LNCaP clone FGC (cell line): ENCODE data around the gene GAN.

Experiments used
- DNase-seq: peaks from one replicate; pipeline ENCODE4 v3.0.0-alpha.2; 2011; ENCODE audit warnings: low read depth
- H3K4me3 ChIP-seq: 2 replicates; pipeline ENCODE4 v1.5.1; 2011; ENCODE audit warnings: mild to moderate bottlenecking, low read depth, low read length, control low read depth
- TF ChIP-seq, protein P1 (sequence below): IDR thresholded peaks from 2 replicates; pipeline ENCODE4 v1.5.1; 2012; ENCODE audit warnings: mild to moderate bottlenecking; ENCODE audit not compliant: control insufficient read depth, insufficient read depth; ENCODE audit errors: extremely low read depth

The GAN gene

GRCh38 chr16:81275064-81275532 lies 39.7 kb upstream of the GAN start:
- DNase-seq = no peak
- TF ChIP-seq, protein P1, sequence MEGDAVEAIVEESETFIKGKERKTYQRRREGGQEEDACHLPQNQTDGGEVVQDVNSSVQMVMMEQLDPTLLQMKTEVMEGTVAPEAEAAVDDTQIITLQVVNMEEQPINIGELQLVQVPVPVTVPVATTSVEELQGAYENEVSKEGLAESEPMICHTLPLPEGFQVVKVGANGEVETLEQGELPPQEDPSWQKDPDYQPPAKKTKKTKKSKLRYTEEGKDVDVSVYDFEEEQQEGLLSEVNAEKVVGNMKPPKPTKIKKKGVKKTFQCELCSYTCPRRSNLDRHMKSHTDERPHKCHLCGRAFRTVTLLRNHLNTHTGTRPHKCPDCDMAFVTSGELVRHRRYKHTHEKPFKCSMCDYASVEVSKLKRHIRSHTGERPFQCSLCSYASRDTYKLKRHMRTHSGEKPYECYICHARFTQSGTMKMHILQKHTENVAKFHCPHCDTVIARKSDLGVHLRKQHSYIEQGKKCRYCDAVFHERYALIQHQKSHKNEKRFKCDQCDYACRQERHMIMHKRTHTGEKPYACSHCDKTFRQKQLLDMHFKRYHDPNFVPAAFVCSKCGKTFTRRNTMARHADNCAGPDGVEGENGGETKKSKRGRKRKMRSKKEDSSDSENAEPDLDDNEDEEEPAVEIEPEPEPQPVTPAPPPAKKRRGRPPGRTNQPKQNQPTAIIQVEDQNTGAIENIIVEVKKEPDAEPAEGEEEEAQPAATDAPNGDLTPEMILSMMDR = no peak
- no peak overlapping the region for H3K4me3 ChIP-seq

- no peak for DNase-seq
- TF ChIP-seq, protein P1 = no peak
Observed at GRCh38 chr16:81275795-81276194, 39.0 kb upstream of the GAN start.

GRCh38 chr16:81276323-81276722 lies 38.4 kb upstream of the GAN start:
- no peak for DNase-seq
- no peak overlapping the region for H3K4me3 ChIP-seq
- TF ChIP-seq, protein P1 = no peak

More at GRCh38 chr16:81275795-81276194, 39.0 kb upstream of the GAN start:
- no peak overlapping the region for H3K4me3 ChIP-seq

GRCh38 chr16:81277541-81278080 lies 37.2 kb upstream of the GAN start:
- TF ChIP-seq, protein P1 = no peak
- H3K4me3 ChIP-seq = no peak overlapping the region
- DNase-seq = peak; percentile 87

- no peak overlapping the region for H3K4me3 ChIP-seq
- TF ChIP-seq, protein P1 = no peak
- DNase-seq = no peak
Observed at GRCh38 chr16:81278526-81278925, 36.2 kb upstream of the GAN start.

DNA sequence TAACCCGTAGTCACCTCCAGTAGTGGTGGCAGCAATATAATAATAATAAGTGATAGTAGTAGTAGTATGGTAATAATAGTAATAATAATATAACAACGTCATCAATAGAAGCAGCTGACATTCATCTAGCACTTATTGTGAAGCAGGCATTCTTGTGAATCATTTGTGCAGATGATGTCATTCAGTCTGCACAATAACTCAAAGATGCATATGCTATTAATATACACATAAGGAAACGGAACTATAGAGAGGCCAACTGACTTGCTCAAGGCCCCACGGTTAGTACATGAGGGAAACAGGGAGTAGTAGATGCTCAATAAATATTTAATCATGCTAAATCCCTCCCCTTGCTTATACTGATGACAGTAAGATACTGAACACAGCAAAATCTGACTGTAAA lies 35.4 kb upstream of the GAN start:
- no peak overlapping the region for H3K4me3 ChIP-seq
- TF ChIP-seq, protein P1 = no peak
- no peak for DNase-seq

DNA sequence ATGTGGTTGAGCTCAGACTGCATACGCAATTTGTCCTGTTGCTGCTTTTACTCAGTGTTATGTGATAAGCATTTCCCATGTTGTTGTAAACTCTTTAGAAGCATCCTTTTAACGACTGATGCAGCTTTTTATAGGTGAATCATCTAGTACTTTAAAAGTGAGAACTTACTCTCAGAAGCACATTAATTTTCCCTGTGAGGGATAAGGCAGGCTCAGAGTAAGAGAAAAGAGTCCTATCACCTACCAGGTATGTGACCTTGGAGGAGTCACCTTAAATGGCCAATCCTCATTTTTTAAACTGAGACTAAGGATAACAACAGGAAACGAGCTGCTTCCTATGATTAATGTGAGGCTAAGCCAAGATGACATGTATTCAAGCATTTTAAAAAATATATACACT lies 34.4 kb upstream of the GAN start:
- TF ChIP-seq, protein P1 = no peak
- DNase-seq = no peak
- H3K4me3 ChIP-seq = no peak overlapping the region
